PC-9 (cell line): ENCODE data around the gene GHRH.

ENCODE experiments used
- EZH2 ChIP-seq: fragments of 200-600 bp; sonication (generic); IDR thresholded peaks from 2 replicates; pipeline ENCODE4 v1.8.0; 2017; ENCODE audit warnings: antibody characterized with exemption, low read depth
- TF ChIP-seq, protein P1 (sequence below): fragments of 200-600 bp; sonication (generic); conservative IDR thresholded peaks from 2 replicates; pipeline ENCODE4 v1.6.1; 2017; ENCODE audit warnings: mixed run types, antibody characterized with exemption, mild to moderate bottlenecking, moderate library complexity

- TF ChIP-seq EZH2 = no peak
- TF ChIP-seq, protein P1, sequence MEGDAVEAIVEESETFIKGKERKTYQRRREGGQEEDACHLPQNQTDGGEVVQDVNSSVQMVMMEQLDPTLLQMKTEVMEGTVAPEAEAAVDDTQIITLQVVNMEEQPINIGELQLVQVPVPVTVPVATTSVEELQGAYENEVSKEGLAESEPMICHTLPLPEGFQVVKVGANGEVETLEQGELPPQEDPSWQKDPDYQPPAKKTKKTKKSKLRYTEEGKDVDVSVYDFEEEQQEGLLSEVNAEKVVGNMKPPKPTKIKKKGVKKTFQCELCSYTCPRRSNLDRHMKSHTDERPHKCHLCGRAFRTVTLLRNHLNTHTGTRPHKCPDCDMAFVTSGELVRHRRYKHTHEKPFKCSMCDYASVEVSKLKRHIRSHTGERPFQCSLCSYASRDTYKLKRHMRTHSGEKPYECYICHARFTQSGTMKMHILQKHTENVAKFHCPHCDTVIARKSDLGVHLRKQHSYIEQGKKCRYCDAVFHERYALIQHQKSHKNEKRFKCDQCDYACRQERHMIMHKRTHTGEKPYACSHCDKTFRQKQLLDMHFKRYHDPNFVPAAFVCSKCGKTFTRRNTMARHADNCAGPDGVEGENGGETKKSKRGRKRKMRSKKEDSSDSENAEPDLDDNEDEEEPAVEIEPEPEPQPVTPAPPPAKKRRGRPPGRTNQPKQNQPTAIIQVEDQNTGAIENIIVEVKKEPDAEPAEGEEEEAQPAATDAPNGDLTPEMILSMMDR = no peak
Observed at GRCh38 chr20:37310951-37311350, 49.3 kb upstream of the GHRH start.
